Right lobe of liver (tissue), 6 donors: ENCODE results near the gene PTGDR2. TPM values are rescaled to one million over a fixed set of nuclear protein-coding genes. Genes with fewer than 3 reads are reported as not detected.
"Not testable (repeated sequence)": the region's sequence is repeated elsewhere in the genome, so short reads cannot be mapped to it uniquely, and the experiment has no call there.

Experiments used
- ATAC-seq, 4 donors: fragments of 200-7000 bp; cut with Tn5 transposase; one replicate each; pipeline ENCODE4 v1.9.1; 2020; ENCODE audit warnings: mild to moderate bottlenecking in 4 of 4, moderate library complexity in 4 of 4
- DNase-seq, 3 donors: peaks; one replicate each; pipeline ENCODE4 v3.0.0-alpha.2; 2020
- H3K27ac ChIP-seq, 3 donors: fragments of 200-600 bp; one replicate each; pipeline ENCODE4 v1.8.0; 2022
- H3K27me3 ChIP-seq, 2 donors: fragments of 200-600 bp; one replicate each; pipeline ENCODE4 v1.8.0; 2022
- H3K36me3 ChIP-seq, 4 donors: fragments of 200-600 bp; sonication (generic) in 1 of 4; one replicate each; pipeline versions ENCODE4 v1.5.1 to v1.8.0; 2017 to 2022; ENCODE audit warnings: control low read depth in 1 of 4
- H3K4me1 ChIP-seq, 4 donors: fragments of 200-600 bp; sonication (generic) in 1 of 4; one replicate each; pipeline versions ENCODE4 v1.5.1 to v1.8.0; 2017 to 2022; ENCODE audit warnings: control low read depth in 1 of 4
- H3K4me3 ChIP-seq, 3 donors: fragments of 200-600 bp; one replicate each; pipeline ENCODE4 v1.8.0; 2022
- H3K9me3 ChIP-seq, 4 donors: fragments of 200-600 bp; sonication (generic) in 1 of 4; one replicate each; pipeline versions ENCODE4 v1.5.1 to v1.8.0; 2017 to 2022; ENCODE audit warnings: control low read depth in 1 of 4
- POLR2A ChIP-seq: fragments of 450-650 bp; IDR thresholded peaks from one replicate; pipeline ENCODE4 v1.6.1; 2017; ENCODE audit warnings: antibody characterized with exemption, mild to moderate bottlenecking
- WGBS: methylation state at CpG from one replicate; pipeline ENCODE4 v1.1.6; 2018; ENCODE audit warnings: low coverage, low lambda C conversion rate; ENCODE audit not compliant: insufficient coverage; ENCODE audit errors: missing lambda C conversion rate; 5-methylcytosine and 5-hydroxymethylcytosine counted together
- intact Hi-C, 2 donors: fragments of 100-400 bp; cut with DNase I; formaldehyde crosslinking; loops; one replicate each; pipeline versions ENCODE4 v1.11.2 to v1.14.1; 2022
- total RNA-seq, 6 experiments: library from RNA; depleted of rRNA in 2 of 6; stranded (reverse); fragments of >200 nt in 2 of 6; fragmentation: NEBNext Ultra II Directional in 3 of 6; extraction: Animal tissue kit (Norgen Biotek cat#: 25700) in 3 of 6; gene quantifications; one replicate each; pipeline versions ENCODE4 v1.1.0 to v1.2.4, GENCODE V29; 2016 to 2023
- TF ChIP-seq, protein P1 (sequence below), 4 donors: fragments of 200-600 bp in 3 of 4; fragments of 450-650 bp in 1 of 4; IDR thresholded peaks; one replicate each; pipeline versions ENCODE4 v1.5.1 to v1.8.0; 2016 to 2022; ENCODE audit warnings: antibody characterized with exemption in 4 of 4, mild to moderate bottlenecking in 2 of 4
- donor health status: DM: no; HTN: yes; CAD: no.
- donor health status: DM: no; HTN: no; CAD: no.
- donor health status: DM: no; HTN: no; CAD: no.
- donor health status: DM: no; HTN: yes; CAD: no.
- donor health status: DM: no; HTN: yes; CAD: no.

The PTGDR2 gene
- total RNA-seq, 6 experiments from 2014 or later, result 0.07 to 0.18 (median 0.12) TPM; not detected in 1

DNA sequence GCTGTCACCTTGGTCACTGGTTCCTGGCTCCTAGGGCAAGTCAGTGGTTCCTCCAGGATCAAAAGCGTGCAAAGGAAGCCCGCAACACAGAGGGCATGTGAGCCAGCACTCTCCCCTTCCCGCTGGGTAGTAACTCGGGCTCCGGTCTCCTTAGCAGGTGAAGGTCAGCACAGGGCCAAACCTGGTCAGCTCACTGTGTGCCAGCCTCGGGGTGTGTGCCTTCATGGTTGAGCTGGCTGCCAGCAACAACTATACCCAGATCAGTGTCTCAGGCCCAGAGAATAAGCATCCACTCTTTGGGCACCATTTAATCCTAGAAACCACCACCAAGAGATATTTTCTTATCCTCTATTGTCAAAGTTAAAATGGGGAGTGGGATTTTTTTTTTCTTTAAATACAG, 30.0 kb downstream of the PTGDR2 start:
- intact Hi-C loops, result loop anchor here (10.0 kb wide), 3 partner anchors 49 to 359 kb away; no protein-coding TSS in a partner anchor
- TF ChIP-seq POLR2A, result no peak
- TF ChIP-seq, protein P1, sequence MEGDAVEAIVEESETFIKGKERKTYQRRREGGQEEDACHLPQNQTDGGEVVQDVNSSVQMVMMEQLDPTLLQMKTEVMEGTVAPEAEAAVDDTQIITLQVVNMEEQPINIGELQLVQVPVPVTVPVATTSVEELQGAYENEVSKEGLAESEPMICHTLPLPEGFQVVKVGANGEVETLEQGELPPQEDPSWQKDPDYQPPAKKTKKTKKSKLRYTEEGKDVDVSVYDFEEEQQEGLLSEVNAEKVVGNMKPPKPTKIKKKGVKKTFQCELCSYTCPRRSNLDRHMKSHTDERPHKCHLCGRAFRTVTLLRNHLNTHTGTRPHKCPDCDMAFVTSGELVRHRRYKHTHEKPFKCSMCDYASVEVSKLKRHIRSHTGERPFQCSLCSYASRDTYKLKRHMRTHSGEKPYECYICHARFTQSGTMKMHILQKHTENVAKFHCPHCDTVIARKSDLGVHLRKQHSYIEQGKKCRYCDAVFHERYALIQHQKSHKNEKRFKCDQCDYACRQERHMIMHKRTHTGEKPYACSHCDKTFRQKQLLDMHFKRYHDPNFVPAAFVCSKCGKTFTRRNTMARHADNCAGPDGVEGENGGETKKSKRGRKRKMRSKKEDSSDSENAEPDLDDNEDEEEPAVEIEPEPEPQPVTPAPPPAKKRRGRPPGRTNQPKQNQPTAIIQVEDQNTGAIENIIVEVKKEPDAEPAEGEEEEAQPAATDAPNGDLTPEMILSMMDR (IDR thresholded peaks at IDR 0.05), result no peak
- DNase-seq (no peak), ATAC-seq (no peak)
- Histone ChIP-seq H3K27ac (no peak overlapping the region), H3K36me3 (no peaks in the 10 kb centered on the region), H3K9me3 (no peaks in the 10 kb centered on the region), H3K4me3 (no peak overlapping the region), H3K4me1 (no peaks in the 10 kb centered on the region), H3K27me3 (no peaks in the 10 kb centered on the region)
- 0% methylated on average over 1 of the region's 6 CpGs for WGBS

DNA sequence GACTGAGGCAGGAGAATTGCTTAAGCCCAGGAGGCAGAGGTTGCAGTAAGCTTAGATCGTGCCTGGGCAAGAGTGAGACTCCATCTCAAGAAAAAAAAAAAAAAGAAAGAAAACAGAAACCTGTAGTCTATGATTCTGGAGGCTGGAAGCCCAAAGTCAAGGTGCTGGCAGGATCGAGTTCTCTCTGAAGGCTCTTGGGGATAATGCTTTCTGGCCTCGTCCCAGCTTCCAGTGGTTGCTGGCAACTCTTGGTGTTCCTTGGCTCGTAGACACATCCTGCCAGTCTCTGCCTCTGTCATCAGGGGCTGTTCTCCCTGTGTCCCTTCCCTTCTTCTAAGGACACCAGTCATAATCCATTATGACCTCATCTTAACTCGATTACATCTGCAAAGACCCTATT, 30.6 kb downstream of the PTGDR2 start:
- H3K27ac ChIP-seq, result no peak overlapping the region
- no peaks in the 10 kb centered on the region for H3K36me3 ChIP-seq
- DNase-seq (no peak), ATAC-seq (no peak)
- intact Hi-C loops, result loop anchor here (10.0 kb wide), 3 partner anchors 50 to 360 kb away; no protein-coding TSS in a partner anchor
- no peak for TF ChIP-seq POLR2A
- TF ChIP-seq, protein P1 (IDR thresholded peaks at IDR 0.05), result no peak
- H3K4me3 ChIP-seq, result no peak overlapping the region
- WGBS, result 72% methylated on average over 5 of the region's 5 CpGs
- H3K4me1 ChIP-seq, result no peaks in the 10 kb centered on the region
- no peaks in the 10 kb centered on the region for H3K27me3 ChIP-seq
- no peaks in the 10 kb centered on the region for H3K9me3 ChIP-seq

DNA sequence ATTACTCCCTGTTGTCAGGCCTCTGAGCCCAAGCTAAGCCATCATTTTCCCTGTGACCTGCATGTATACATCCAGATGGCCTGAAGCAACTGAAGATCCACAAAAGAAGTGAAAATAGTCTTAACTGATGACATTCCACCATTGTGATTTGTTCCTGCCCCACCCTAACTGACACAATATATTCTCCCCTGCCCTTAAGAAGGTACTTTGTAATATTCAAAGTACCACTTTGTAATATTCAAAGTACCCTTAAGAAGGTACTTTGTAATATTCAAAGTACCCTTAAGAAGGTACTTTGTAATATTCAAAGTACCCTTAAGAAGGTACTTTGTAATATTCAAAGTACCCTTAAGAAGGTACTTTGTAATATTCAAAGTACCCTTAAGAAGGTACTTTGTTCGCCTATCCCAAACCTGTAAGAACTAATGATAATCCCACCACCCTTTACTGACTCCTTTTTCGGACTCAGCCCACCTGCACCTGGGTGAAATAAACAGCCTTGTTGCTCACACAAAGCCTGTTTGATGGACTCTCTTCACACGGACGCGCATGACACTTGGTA, 31.9 kb downstream of the PTGDR2 start:
- ATAC-seq, H3K27me3 ChIP-seq, H3K36me3 ChIP-seq, DNase-seq, H3K9me3 ChIP-seq, H3K4me3 ChIP-seq, H3K27ac ChIP-seq, H3K4me1 ChIP-seq: not testable (repeated sequence)
- 85% methylated on average over 5 of the region's 5 CpGs for WGBS
- intact Hi-C loops, result loop anchor here (10.0 kb wide), 3 partner anchors 51 to 361 kb away; no protein-coding TSS in a partner anchor

DNA sequence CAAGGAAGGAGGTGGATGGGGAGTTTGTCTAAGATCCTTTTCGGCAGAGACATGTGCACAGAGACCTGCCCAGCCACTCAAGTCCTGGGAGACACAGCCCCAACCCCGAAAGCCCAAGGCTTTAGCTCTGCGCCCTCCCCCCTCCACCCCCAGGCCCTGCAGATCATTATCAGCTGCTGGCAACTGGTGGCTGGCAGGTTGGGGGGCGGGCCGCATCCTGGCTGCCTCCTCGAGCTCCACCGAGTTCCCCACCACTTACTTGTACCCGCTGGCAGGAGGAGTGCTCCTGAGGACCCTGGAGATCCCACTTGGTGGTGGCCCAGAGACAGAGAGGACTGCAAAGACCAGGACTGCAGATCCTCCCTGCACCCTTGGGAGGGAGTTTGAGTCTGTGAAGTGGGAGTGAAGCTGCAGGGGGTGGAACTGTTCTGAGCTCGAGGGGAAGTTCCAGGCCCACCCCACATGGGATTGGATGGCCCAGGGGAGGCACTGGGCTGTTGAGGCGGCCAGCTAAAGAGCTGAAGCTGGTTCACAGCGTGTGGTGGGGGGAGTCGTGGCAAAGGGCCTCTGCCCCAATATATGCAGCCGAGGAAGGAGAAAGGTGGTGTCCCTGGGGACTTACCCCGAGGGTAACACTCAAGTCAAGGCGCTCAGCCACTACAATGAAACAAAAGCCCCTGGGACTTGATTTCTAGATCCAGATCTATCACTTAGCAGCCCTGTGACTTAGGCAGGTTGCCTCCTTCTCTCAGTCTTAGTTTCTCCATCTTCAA, 33.7 kb downstream of the PTGDR2 start:
- TF ChIP-seq POLR2A, result no peak
- TF ChIP-seq, protein P1 (IDR thresholded peaks at IDR 0.05), result no peak
- H3K36me3 ChIP-seq, result no peaks in the 10 kb centered on the region
- intact Hi-C loops, result loop anchor here (10.0 kb wide), 3 partner anchors 53 to 363 kb away; no protein-coding TSS in a partner anchor

DNA sequence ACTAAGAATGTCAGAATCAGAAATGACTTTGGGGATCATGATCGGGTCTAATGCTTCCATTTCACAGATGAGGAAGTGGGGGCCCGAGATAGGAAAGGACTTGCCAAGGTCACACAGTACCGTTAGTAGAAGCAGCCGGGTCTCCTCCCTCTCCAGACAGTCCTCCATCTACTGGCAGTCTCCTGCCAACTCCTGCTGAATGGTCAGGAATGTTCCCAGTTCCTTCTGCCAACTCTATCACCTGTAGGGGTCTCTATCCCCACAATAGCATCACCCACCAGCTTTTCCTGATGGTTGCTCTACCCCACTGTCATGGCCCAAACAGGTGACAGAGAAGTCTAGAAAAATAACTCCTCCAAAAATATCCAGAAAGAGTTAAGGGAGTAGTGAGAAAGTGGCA, 37.7 kb downstream of the PTGDR2 start:
- no peak for DNase-seq
- 35% methylated on average over 3 of the region's 4 CpGs for WGBS
- Histone ChIP-seq H3K4me3 (no peak overlapping the region), H3K27ac (no peak overlapping the region), H3K27me3 (no peaks in the 10 kb centered on the region), H3K9me3 (no peaks in the 10 kb centered on the region), H3K36me3 (no peaks in the 10 kb centered on the region), H3K4me1 (no peaks in the 10 kb centered on the region)
- intact Hi-C loops, result no loop called here
- TF ChIP-seq POLR2A, result no peak
- TF ChIP-seq, protein P1 (IDR thresholded peaks at IDR 0.05), result no peak
- ATAC-seq, result no peak

More for the DNA sequence above, 33.7 kb downstream of the PTGDR2 start:
- Histone ChIP-seq H3K4me1 (no peaks in the 10 kb centered on the region), H3K4me3 (no peak overlapping the region), H3K27me3 (no peaks in the 10 kb centered on the region), H3K9me3 (no peaks in the 10 kb centered on the region), H3K27ac (no peak overlapping the region)
- DNase-seq (no peak), ATAC-seq (no peak)
- whole genome bisulfite sequencing, result 20% methylated on average over 1 of the region's 15 CpGs
